Osteoblast (primary cell): ENCODE measurements around the gene DBN1. TPM values are rescaled to one million over a fixed set of nuclear protein-coding genes. Genes with fewer than 3 reads are reported as not detected.

Experiments used
- DNase-seq: peaks from one replicate; pipeline ENCODE4 v3.0.0; 2011; ENCODE audit warnings: low spot score, mixed read lengths; ENCODE audit not compliant: insufficient read length; ENCODE audit errors: missing footprints
- H2AFZ ChIP-seq: 2 replicates; pipeline ENCODE4 v1.6.0; 2011; ENCODE audit warnings: mild to moderate bottlenecking, low read length
- H3K27ac ChIP-seq: 2 replicates; pipeline ENCODE4 v1.5.1; 2011; ENCODE audit warnings: mild to moderate bottlenecking, low read depth, low read length, moderate library complexity
- H3K27me3 ChIP-seq: 2 replicates; pipeline ENCODE4 v1.6.0; 2012; ENCODE audit warnings: mild to moderate bottlenecking, control low read depth, inconsistent platforms, low read length, moderate library complexity; ENCODE audit not compliant: insufficient read depth
- H3K36me3 ChIP-seq: 2 replicates; pipeline ENCODE4 v1.5.1; 2011; ENCODE audit warnings: mild to moderate bottlenecking, low read length, control low read depth, moderate library complexity; ENCODE audit not compliant: insufficient read depth
- H3K4me1 ChIP-seq: 2 replicates; pipeline ENCODE4 v1.5.1; 2011; ENCODE audit warnings: mild to moderate bottlenecking, low read length, control low read depth, moderate library complexity; ENCODE audit not compliant: insufficient read depth
- H3K4me2 ChIP-seq: 2 replicates; pipeline ENCODE4 v1.6.0; 2011; ENCODE audit warnings: mild to moderate bottlenecking, low read length; ENCODE audit not compliant: insufficient read depth
- H3K4me3 ChIP-seq: fragments of 200-600 bp; sonication (generic); 3 replicates; pipeline ENCODE4 v1.5.1; 2012; ENCODE audit warnings: mild to moderate bottlenecking, low read length, inconsistent platforms; ENCODE audit not compliant: insufficient read depth
- H3K79me2 ChIP-seq: 2 replicates; pipeline ENCODE4 v1.6.0; 2012; ENCODE audit warnings: mild to moderate bottlenecking, low read length, control low read depth, inconsistent platforms; ENCODE audit not compliant: insufficient read depth
- H3K9me3 ChIP-seq: 2 replicates; pipeline ENCODE4 v1.5.1; 2011; ENCODE audit warnings: low read depth, low read length, control low read depth
- H4K20me1 ChIP-seq: 2 replicates; pipeline ENCODE4 v1.6.0; 2012; ENCODE audit warnings: mild to moderate bottlenecking, low read length, control low read depth; ENCODE audit not compliant: insufficient read depth
- CTCF ChIP-seq: IDR thresholded peaks from 2 replicates; pipeline ENCODE4 v1.5.1; 2011; ENCODE audit warnings: mild to moderate bottlenecking, low read depth, low read length, moderate library complexity; ENCODE audit errors: extremely low read depth
- total RNA-seq: library from RNA; depleted of rRNA; stranded (reverse); fragments of >200 nt; gene quantifications from 2 replicates; pipeline ENCODE4 v1.2.3, GENCODE V29; 2012

The DBN1 gene
- total RNA-seq, 1 donor: 139 TPM

- Histone ChIP-seq H3K27ac (peak overlapping the region; percentile 80), H2AFZ (no peak overlapping the region), H3K4me1 (peaks cover 38% of the 10 kb centered on the region), H3K79me2 (peaks cover 49% of the 10 kb centered on the region), H3K9me3 (no peaks in the 10 kb centered on the region), H3K27me3 (no peaks in the 10 kb centered on the region), H3K36me3 (peaks cover 34% of the 10 kb centered on the region), H3K4me3 (no peak overlapping the region), H3K4me2 (no peak overlapping the region), H4K20me1 (peaks cover 58% of the 10 kb centered on the region)
- peak; percentile 96 for DNase-seq
- TF ChIP-seq CTCF: no peak
Observed at GRCh38 chr5:177468685-177469628, 4.5 kb downstream of the DBN1 start.

GRCh38 chr5:177468329-177468684, 5.1 kb downstream of the DBN1 start:
- no peak overlapping the region for H3K27ac ChIP-seq
- H3K27me3 ChIP-seq: no peaks in the 10 kb centered on the region
- no peak overlapping the region for H2AFZ ChIP-seq
- H4K20me1 ChIP-seq: peaks cover 58% of the 10 kb centered on the region
- H3K4me1 ChIP-seq: peaks cover 38% of the 10 kb centered on the region
- H3K36me3 ChIP-seq: peaks cover 39% of the 10 kb centered on the region
- no peak for TF ChIP-seq CTCF
- DNase-seq: no peak
- peaks cover 51% of the 10 kb centered on the region for H3K79me2 ChIP-seq
- no peak overlapping the region for H3K4me3 ChIP-seq
- no peaks in the 10 kb centered on the region for H3K9me3 ChIP-seq
- H3K4me2 ChIP-seq: no peak overlapping the region

GRCh38 chr5:177467436-177467835, 6.0 kb downstream of the DBN1 start:
- no peak overlapping the region for H3K27ac ChIP-seq
- H3K4me3 ChIP-seq: no peak overlapping the region
- H3K27me3 ChIP-seq: no peaks in the 10 kb centered on the region
- H3K4me1 ChIP-seq: peaks cover 37% of the 10 kb centered on the region
- peaks cover 48% of the 10 kb centered on the region for H3K79me2 ChIP-seq
- DNase-seq: no peak
- no peak overlapping the region for H3K4me2 ChIP-seq
- TF ChIP-seq CTCF: no peak
- H3K9me3 ChIP-seq: no peaks in the 10 kb centered on the region
- peaks cover 47% of the 10 kb centered on the region for H3K36me3 ChIP-seq
- peaks cover 56% of the 10 kb centered on the region for H4K20me1 ChIP-seq
- no peak overlapping the region for H2AFZ ChIP-seq

DNA sequence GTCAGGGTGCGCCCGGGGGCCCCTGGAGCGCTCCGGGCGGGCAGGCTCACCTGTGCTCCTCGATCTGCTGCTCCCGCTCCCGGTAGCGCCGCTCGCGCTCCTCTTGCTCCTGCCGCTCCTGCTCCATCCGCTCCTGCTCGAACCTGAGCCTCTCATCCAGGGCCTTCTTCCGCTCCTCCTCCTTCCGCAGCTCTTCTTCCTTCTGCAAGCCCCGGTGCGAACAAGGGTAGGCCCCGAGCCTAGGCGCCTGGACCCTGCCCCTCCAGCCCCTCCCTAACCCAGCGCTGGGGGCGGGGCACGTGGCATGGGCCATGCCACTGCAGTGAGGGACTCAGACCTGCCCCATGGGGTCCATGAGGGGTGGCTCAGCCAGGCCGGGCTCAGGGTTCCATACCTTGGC, 6.6 kb downstream of the DBN1 start:
- Histone ChIP-seq H3K27me3 (no peaks in the 10 kb centered on the region), H3K27ac (no peak overlapping the region), H2AFZ (no peak overlapping the region), H3K9me3 (no peaks in the 10 kb centered on the region), H4K20me1 (peaks cover 51% of the 10 kb centered on the region), H3K79me2 (peaks cover 42% of the 10 kb centered on the region), H3K36me3 (peaks cover 52% of the 10 kb centered on the region), H3K4me1 (peaks cover 31% of the 10 kb centered on the region), H3K4me3 (no peak overlapping the region), H3K4me2 (no peak overlapping the region)
- no peak for TF ChIP-seq CTCF
- DNase-seq: no peak
